Neural cell (in vitro differentiated cells): ENCODE results near the gene CLDN24. TPM values are rescaled to one million over a fixed set of nuclear protein-coding genes. Genes with fewer than 3 reads are reported as not detected.

Experiments used
- H2AFZ ChIP-seq: fragments of 200-600, 300-800 bp; sonication (generic), shearing (Covaris generic); 2 replicates; pipeline ENCODE4 v1.6.0; 2014; ENCODE audit warnings: low read depth, mild to moderate bottlenecking, antibody characterized with exemption, low read length, moderate library complexity
- H3F3A ChIP-seq: fragments of 200-600 bp; shearing (Covaris generic); 2 replicates; pipeline ENCODE4 v1.6.1; 2016; ENCODE audit warnings: mild to moderate bottlenecking, moderate library complexity, mixed read lengths, antibody characterized with exemption, low read length; ENCODE audit not compliant: insufficient read depth, poor library complexity, severe bottlenecking
- H3K27ac ChIP-seq: fragments of 200-600, 300-800 bp; sonication (generic), shearing (Covaris generic); 2 replicates; pipeline ENCODE4 v1.5.1; 2014; ENCODE audit warnings: mild to moderate bottlenecking, low read length, moderate library complexity
- H3K27me3 ChIP-seq: fragments of 300-800, 200-600 bp; sonication (generic), shearing (Covaris generic); 2 replicates; pipeline ENCODE4 v1.6.0; 2014; ENCODE audit warnings: mild to moderate bottlenecking, low read depth, low read length, moderate library complexity; ENCODE audit not compliant: insufficient read depth
- H3K36me3 ChIP-seq: fragments of 300-800, 200-600 bp; sonication (generic), shearing (Covaris generic); 2 replicates; pipeline ENCODE4 v1.5.1; 2014; ENCODE audit warnings: mild to moderate bottlenecking, antibody characterized with exemption, low read length, moderate library complexity; ENCODE audit not compliant: insufficient read depth
- H3K4me2 ChIP-seq: fragments of 300-800, 200-600 bp; sonication (generic), shearing (Covaris generic); 2 replicates; pipeline ENCODE4 v1.6.0; 2014; ENCODE audit warnings: mild to moderate bottlenecking, low read length
- H3K4me3 ChIP-seq: fragments of 300-800, 200-600 bp; sonication (generic), shearing (Covaris generic); 2 replicates; pipeline ENCODE4 v1.5.1; 2014; ENCODE audit warnings: mild to moderate bottlenecking, low read length, moderate library complexity
- H3K79me2 ChIP-seq: fragments of 200-600 bp; shearing (Covaris generic); replicated peaks from 2 replicates; pipeline ENCODE4 v1.6.0; 2014; ENCODE audit warnings: mild to moderate bottlenecking, low read length, moderate library complexity; ENCODE audit not compliant: insufficient read depth
- H3K9ac ChIP-seq: fragments of 300-800, 200-600 bp; sonication (generic), shearing (Covaris generic); 2 replicates; pipeline ENCODE4 v1.6.1; 2016; ENCODE audit warnings: mild to moderate bottlenecking, low read length, mixed read lengths
- H3K9me2 ChIP-seq: fragments of 200-600 bp; shearing (Covaris generic); 2 replicates; pipeline ENCODE4 v1.6.1; 2016; ENCODE audit warnings: mild to moderate bottlenecking, low read length, mixed read lengths; ENCODE audit not compliant: insufficient read depth
- H3K9me3 ChIP-seq: fragments of 200-600, 300-800 bp; sonication (generic), shearing (Covaris generic); 2 replicates; pipeline ENCODE4 v1.6.1; 2016; ENCODE audit warnings: mild to moderate bottlenecking, mixed run types, low read length, moderate library complexity, mixed read lengths
- H4K20me1 ChIP-seq: fragments of 200-600 bp; shearing (Covaris generic); 2 replicates; pipeline ENCODE4 v1.6.1; 2016; ENCODE audit warnings: mild to moderate bottlenecking, mixed run types; ENCODE audit not compliant: insufficient read depth
- CTCF ChIP-seq: fragments of 450-650 bp; IDR thresholded peaks from 2 replicates; pipeline ENCODE4 v1.5.1; 2014; ENCODE audit warnings: antibody characterized with exemption, mild to moderate bottlenecking, moderate library complexity; ENCODE audit not compliant: poor library complexity, severe bottlenecking
- EP300 ChIP-seq: fragments of 450-650 bp; conservative IDR thresholded peaks from 2 replicates; pipeline ENCODE4 v1.6.1; 2014; ENCODE audit warnings: antibody characterized with exemption, mild to moderate bottlenecking, moderate library complexity; ENCODE audit not compliant: poor library complexity, severe bottlenecking
- EZH2 ChIP-seq: fragments of 200-600, 300-800 bp; shearing (Covaris generic), sonication (generic); IDR thresholded peaks from 2 replicates; pipeline ENCODE4 v1.6.1; 2014; ENCODE audit warnings: antibody characterized with exemption, low read length, borderline replicate concordance, mild to moderate bottlenecking; ENCODE audit not compliant: insufficient read depth, poor library complexity, severe bottlenecking
- MXI1 ChIP-seq: fragments of 450-650 bp; conservative IDR thresholded peaks from 2 replicates; pipeline ENCODE4 v1.6.1; 2014; ENCODE audit warnings: antibody characterized with exemption, mild to moderate bottlenecking; ENCODE audit not compliant: poor library complexity, severe bottlenecking
- POLR2AphosphoS5 ChIP-seq: IDR thresholded peaks from 2 replicates; pipeline ENCODE4 v1.6.1; 2012
- RAD21 ChIP-seq: fragments of 450-650 bp; conservative IDR thresholded peaks from 2 replicates; pipeline ENCODE4 v1.6.1; 2014; ENCODE audit warnings: antibody characterized with exemption, mild to moderate bottlenecking, moderate library complexity
- REST ChIP-seq: IDR thresholded peaks from 2 replicates; pipeline ENCODE4 v1.6.1; 2012; ENCODE audit warnings: borderline replicate concordance
- SMC3 ChIP-seq: fragments of 450-650 bp; conservative IDR thresholded peaks from 2 replicates; pipeline ENCODE4 v1.6.1; 2014; ENCODE audit warnings: antibody characterized with exemption, mild to moderate bottlenecking, moderate library complexity; ENCODE audit not compliant: poor library complexity
- TAF1 ChIP-seq: IDR thresholded peaks from 2 replicates; pipeline ENCODE4 v1.6.1; 2012; ENCODE audit warnings: low read depth
- polyA plus RNA-seq: library from polyadenylated mRNA; depleted of rRNA; stranded (reverse); fragments of >200 nt; gene quantifications from 2 replicates; pipeline ENCODE4 v1.2.3, GENCODE V29; 2014

CLDN24 gene
- polyA plus RNA-seq, 1 donor from 2014 or later: not detected

- Histone ChIP-seq H3K4me2 (no peak overlapping the region), H3K4me3 (no peak overlapping the region), H3K79me2 (no peaks in the 10 kb centered on the region), H3K27me3 (no peaks in the 10 kb centered on the region), H3K9me2 (no peaks in the 10 kb centered on the region), H3F3A (no peaks in the 10 kb centered on the region), H3K9ac (no peak overlapping the region), H3K9me3 (no peaks in the 10 kb centered on the region), H2AFZ (no peak overlapping the region), H4K20me1 (no peaks in the 10 kb centered on the region), H3K36me3 (no peaks in the 10 kb centered on the region), H3K27ac (no peak overlapping the region)
- TF ChIP-seq SMC3: no peak
- no peak for TF ChIP-seq CTCF
- TF ChIP-seq EP300: no peak
- TF ChIP-seq MXI1: no peak
- no peak for TF ChIP-seq TAF1
- TF ChIP-seq RAD21: no peak
- TF ChIP-seq EZH2: no peak
- no peak for TF ChIP-seq REST
- TF ChIP-seq POLR2AphosphoS5: no peak
These were observed 22.5 kb upstream of the CLDN24 start for GRCh38 chr4:183344523-183345255.

- TF ChIP-seq RAD21: no peak
- no peak for TF ChIP-seq EP300
- TF ChIP-seq SMC3: no peak
- no peaks in the 10 kb centered on the region for H3K36me3 ChIP-seq
- no peak overlapping the region for H3K27ac ChIP-seq
- no peak overlapping the region for H3K4me3 ChIP-seq
- no peaks in the 10 kb centered on the region for H3F3A ChIP-seq
- H3K4me2 ChIP-seq: no peak overlapping the region
- H3K79me2 ChIP-seq: no peaks in the 10 kb centered on the region
- H3K9ac ChIP-seq: no peak overlapping the region
- H3K9me2 ChIP-seq: no peaks in the 10 kb centered on the region
- no peaks in the 10 kb centered on the region for H4K20me1 ChIP-seq
- no peaks in the 10 kb centered on the region for H3K9me3 ChIP-seq
- H3K27me3 ChIP-seq: no peaks in the 10 kb centered on the region
- H2AFZ ChIP-seq: no peak overlapping the region
These were observed 21.5 kb upstream of the CLDN24 start for GRCh38 chr4:183343730-183344129.
